ENCODE measurements around the gene PDE2A. TPM values are rescaled to one million over a fixed set of nuclear protein-coding genes. Genes with fewer than 3 reads are reported as not detected.

The PDE2A gene
- total RNA-seq, 4 donors from 2014 or later = 40.2 to 69.6 (median 50.4) TPM

DNA sequence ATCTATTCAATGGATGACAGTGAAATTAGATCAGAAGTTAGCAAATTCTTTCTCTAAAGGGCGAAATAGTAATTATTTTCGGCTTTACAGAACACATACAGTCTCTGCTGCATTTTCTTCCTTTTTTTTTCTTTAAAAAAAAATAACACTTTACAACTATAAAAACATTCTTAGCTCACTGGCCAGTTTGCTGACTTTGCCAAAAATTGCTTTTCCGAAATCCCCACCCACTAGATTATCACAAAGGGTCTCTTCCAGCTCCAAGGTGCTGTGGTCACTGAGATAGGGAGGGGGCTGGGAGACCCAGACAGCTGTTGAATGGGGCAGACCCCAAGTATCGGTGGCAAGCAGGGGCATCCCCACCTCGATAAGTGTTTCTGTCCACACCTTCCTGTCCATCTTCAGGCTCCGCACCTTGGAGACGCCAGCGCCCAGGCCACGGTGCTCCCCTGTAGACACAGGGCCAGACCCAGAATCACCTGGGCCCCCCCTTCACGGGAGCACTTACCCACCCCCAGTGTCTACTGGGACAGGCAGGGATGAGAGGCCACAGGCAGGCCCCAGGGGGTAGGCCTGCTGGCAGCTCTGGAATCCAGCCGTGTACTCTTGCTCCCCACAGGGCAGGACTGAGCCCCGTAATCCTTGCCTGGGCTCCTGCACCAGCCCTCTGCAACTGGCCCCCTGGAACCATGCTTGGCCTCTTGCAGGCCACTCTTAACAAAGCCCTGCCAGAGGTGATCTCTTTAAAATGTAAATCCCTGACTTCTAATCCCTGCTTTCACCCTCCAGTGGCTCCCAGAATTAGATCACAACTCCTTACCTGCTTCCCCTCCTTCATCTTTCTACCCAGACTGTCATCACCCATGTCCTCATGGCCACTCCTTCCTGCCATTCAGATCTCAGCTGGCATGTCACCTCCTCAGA lies 31.5 kb upstream of the PDE2A start:
- TF ChIP-seq, protein P1, sequence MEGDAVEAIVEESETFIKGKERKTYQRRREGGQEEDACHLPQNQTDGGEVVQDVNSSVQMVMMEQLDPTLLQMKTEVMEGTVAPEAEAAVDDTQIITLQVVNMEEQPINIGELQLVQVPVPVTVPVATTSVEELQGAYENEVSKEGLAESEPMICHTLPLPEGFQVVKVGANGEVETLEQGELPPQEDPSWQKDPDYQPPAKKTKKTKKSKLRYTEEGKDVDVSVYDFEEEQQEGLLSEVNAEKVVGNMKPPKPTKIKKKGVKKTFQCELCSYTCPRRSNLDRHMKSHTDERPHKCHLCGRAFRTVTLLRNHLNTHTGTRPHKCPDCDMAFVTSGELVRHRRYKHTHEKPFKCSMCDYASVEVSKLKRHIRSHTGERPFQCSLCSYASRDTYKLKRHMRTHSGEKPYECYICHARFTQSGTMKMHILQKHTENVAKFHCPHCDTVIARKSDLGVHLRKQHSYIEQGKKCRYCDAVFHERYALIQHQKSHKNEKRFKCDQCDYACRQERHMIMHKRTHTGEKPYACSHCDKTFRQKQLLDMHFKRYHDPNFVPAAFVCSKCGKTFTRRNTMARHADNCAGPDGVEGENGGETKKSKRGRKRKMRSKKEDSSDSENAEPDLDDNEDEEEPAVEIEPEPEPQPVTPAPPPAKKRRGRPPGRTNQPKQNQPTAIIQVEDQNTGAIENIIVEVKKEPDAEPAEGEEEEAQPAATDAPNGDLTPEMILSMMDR (IDR thresholded peaks at IDR 0.05) = no peak
- H3K27me3 ChIP-seq = no peaks in the 10 kb centered on the region
- intact Hi-C loops (cut with DNase I) = no loop called here
- H3K36me3 ChIP-seq = peaks cover 53 to 62% of the 10 kb centered on the region in 2 donors
- no peak overlapping the region for H3K4me3 ChIP-seq (replicated peaks in 1 of 3)
- peak overlapping the region in 1 of 3 donors; percentile 6 for H3K27ac ChIP-seq
- DNase-seq = peak in 1 of 2 donors; percentile 45
- H3K9me3 ChIP-seq = no peaks in the 10 kb centered on the region
- WGBS, 2 donors = 66 to 81% methylated on average over 9 to 12 of the region's 12 CpGs
- H3K4me1 ChIP-seq = peaks cover 17 to 44% of the 10 kb centered on the region in 2 donors

DNA sequence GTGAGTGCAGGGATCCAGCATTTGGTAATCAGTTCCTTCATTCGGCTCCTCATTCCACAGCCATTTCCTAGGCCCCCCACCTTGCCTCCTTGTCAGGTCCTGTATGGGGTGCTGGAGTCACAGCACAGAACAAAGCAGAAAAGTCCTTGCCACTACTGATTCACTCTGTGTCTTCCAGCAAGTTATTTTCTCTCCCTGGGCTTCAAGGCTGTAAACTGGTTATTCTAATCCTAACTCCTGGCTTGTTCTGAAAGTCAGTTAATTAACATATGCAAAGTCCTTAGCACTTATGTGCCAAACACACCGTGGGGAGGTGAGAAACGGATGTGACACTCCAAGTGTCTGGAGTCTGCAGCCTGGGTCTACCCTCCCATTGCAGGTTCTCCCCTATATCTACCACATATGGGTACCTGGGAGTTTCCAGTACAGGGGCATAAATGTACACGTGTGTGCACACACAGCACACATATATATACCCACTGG lies 30.6 kb upstream of the PDE2A start:
- 70 to 75% methylated on average over 4 of the region's 4 CpGs for WGBS, 2 donors
- TF ChIP-seq POLR2A (IDR thresholded peaks at IDR 0.05) = no peak
- TF ChIP-seq, protein P1 (IDR thresholded peaks at IDR 0.05) = no peak
- Histone ChIP-seq H3K4me3 (replicated peaks in 1 of 3) (no peak overlapping the region), H3K27ac (peak overlapping the region in 1 of 3 donors; percentile 44), H3K9me3 (no peaks in the 10 kb centered on the region), H3K4me1 (peaks cover 17 to 44% of the 10 kb centered on the region in 2 donors), H3K36me3 (peaks cover 47 to 60% of the 10 kb centered on the region in 2 donors), H3K27me3 (no peaks in the 10 kb centered on the region)
- DNase-seq = no peak
- intact Hi-C loops (cut with DNase I) = no loop called here

DNA sequence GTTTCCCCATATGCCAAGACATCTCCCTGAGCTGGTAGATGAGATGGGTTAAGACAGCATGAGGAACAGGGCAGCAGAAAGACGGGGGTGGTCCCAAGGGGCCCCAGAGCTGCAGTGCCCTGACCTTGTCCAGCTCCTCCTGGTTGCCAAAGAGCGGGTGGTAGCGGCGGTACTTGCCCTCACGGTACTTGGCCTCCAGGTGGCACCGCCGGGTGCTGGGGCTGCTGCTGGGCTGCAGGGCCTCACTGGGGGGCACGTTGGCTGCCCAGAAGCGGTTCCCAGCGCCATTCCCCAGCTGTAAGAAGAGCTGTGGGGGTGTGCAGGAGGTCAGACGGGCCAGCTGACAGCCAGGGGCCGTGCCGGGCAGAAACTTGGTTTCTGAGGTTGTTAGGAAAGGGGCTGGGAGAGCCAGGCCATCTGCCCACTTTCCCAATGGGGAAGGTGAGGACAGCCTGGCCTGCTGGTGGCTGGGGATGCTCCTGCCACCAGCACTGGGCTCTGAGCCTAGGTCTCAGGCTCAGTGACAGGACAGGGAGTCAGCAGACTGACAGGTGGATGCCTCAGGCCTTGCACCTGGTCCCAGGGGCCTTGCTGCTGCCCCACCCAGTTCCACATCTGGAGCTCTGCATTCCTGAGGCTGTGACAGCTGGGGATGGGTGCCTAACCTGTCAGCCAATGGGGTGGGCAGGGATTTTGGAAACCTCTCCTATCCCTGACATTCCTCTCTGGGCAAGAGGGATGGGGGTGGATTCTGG lies 30.0 kb upstream of the PDE2A start:
- Histone ChIP-seq H3K36me3 (peaks cover 42 to 57% of the 10 kb centered on the region in 2 donors), H3K4me3 (replicated peaks in 1 of 3) (no peak overlapping the region), H3K9me3 (no peaks in the 10 kb centered on the region), H3K27ac (peak overlapping the region in 2 of 3 donors; percentile 29 to 44), H3K27me3 (no peaks in the 10 kb centered on the region), H3K4me1 (peaks cover 17 to 44% of the 10 kb centered on the region in 2 donors)
- intact Hi-C loops (cut with DNase I) = no loop called here
- no peak for DNase-seq
- WGBS, 2 donors = 87 to 88% methylated on average over 10 to 12 of the region's 13 CpGs
- TF ChIP-seq, protein P1 (IDR thresholded peaks at IDR 0.05) = no peak
- no peak for TF ChIP-seq POLR2A (IDR thresholded peaks at IDR 0.05)

DNA sequence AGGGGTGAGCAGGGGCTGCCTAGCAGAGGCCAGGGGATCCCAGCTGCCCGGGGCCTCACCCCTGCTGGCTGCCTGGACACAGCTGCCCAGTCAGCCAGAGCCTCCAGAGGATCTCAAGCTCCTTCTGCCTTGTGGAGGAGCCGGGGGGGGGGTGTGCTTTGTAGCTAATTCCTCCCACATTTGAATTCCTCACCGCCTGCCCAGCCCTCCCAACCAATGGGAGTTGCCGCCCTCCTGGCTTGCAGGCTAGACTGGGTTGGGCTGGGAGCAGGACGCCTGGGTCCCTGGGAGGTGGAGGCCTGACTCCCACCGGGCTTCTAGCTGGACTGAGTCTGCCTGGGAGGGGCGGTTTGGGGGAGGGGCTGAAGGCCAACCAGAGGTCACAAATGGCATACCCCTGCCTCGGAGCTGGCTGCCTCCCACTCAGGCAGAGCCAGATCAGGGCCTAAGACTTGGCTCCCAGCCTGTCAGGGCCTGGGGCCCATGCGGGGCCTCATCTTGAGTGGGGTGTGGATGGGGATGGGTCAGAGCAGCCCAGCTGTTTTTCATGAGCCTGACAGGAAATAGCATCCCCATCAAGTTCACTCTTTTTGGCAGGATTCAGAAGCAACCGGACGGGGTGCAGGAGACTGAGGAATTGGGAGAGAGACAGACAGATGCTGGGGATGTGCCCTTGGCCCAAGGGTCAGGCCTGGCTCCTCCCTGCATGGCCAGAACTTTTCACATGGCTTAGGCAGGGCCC lies 29.2 kb upstream of the PDE2A start:
- H3K36me3 ChIP-seq = peaks cover 42 to 58% of the 10 kb centered on the region in 2 donors
- TF ChIP-seq, protein P1 (IDR thresholded peaks at IDR 0.05) = no peak
- TF ChIP-seq POLR2A (IDR thresholded peaks at IDR 0.05) = no peak
- DNase-seq = peak; percentile 83 to 86
- peaks cover 17 to 44% of the 10 kb centered on the region in 2 donors for H3K4me1 ChIP-seq
- H3K9me3 ChIP-seq = no peaks in the 10 kb centered on the region
- H3K27ac ChIP-seq = peak overlapping the region; percentile 29 to 44 (median 29)
- no peak overlapping the region for H3K4me3 ChIP-seq (replicated peaks in 1 of 3)
- no peaks in the 10 kb centered on the region for H3K27me3 ChIP-seq
- 32 to 37% methylated on average over 6 of the region's 11 CpGs for WGBS, 2 donors
- intact Hi-C loops (cut with DNase I) = no loop called here
